ENCODE measurements around the gene NET1. TPM values are rescaled to one million over a fixed set of nuclear protein-coding genes. Genes with fewer than 3 reads are reported as not detected.

Gene NET1
- polyA plus RNA-seq, 3 donors = 1.2 to 1.7 (median 1.4) TPM

DNA sequence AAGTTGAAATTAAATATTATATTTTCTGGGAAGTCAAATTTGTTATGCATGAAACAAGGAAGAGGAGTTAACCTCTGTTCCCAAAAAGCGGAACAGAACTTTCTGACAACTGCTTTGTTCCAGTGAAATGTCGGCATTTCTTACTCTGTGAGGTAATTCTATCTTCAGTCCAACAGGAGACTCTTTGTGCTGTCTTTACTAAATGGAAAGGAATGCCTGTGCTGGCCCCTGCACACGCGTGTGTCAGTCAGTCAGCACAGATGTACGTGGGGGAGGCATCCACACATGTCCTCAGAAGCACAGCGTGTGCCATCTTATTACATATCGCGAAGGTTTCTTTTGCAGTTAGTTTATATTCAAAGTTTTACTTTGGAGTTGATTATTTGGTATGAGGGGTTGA is 37.5 kb downstream of the NET1 start:
- peak overlapping the region; percentile 28 to 66 (median 57) for H3K4me3 ChIP-seq (replicated peaks in 1 of 3; ENCODE audit: low read depth in 2 of 3, low read length in 3 of 3)
- Mint-ChIP-seq H3K27me3 (ENCODE audit: low read depth in 3 of 3) (peaks cover 0 to 3% (median 0%) of the 10 kb centered on the region in 3 donors), H3K9me3 (no peaks in the 10 kb centered on the region), H3K4me1 (peaks cover 19% of the 10 kb centered on the region), H3K27ac (peak overlapping the region; percentile 67 to 94 (median 80)), H3K4me3 (peak overlapping the region; percentile 78 to 95), H3K36me3 (peaks cover 27 to 28% of the 10 kb centered on the region in 2 donors)
- H2AFZ ChIP-seq (ENCODE audit: insufficient read depth, low read depth, low read length, poor library complexity, severe bottlenecking) = peak overlapping the region; percentile 65
- H3K27me3 ChIP-seq (ENCODE audit: control insufficient read depth in 2 of 2, insufficient read depth in 2 of 2, low read length in 2 of 2) = no peaks in the 10 kb centered on the region
- peak overlapping the region; percentile 60 for H3K4me2 ChIP-seq (replicated peaks; ENCODE audit: extremely low read depth, low read length, poor library complexity, severe bottlenecking)
- TF ChIP-seq, protein P1, sequence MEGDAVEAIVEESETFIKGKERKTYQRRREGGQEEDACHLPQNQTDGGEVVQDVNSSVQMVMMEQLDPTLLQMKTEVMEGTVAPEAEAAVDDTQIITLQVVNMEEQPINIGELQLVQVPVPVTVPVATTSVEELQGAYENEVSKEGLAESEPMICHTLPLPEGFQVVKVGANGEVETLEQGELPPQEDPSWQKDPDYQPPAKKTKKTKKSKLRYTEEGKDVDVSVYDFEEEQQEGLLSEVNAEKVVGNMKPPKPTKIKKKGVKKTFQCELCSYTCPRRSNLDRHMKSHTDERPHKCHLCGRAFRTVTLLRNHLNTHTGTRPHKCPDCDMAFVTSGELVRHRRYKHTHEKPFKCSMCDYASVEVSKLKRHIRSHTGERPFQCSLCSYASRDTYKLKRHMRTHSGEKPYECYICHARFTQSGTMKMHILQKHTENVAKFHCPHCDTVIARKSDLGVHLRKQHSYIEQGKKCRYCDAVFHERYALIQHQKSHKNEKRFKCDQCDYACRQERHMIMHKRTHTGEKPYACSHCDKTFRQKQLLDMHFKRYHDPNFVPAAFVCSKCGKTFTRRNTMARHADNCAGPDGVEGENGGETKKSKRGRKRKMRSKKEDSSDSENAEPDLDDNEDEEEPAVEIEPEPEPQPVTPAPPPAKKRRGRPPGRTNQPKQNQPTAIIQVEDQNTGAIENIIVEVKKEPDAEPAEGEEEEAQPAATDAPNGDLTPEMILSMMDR (IDR thresholded peaks at IDR 0.05) = no peak
- DNase-seq = peak; percentile 21 to 67 (median 57)
- peaks cover 23 to 26% of the 10 kb centered on the region in 2 donors for H3K36me3 ChIP-seq (replicated peaks in 1 of 2; ENCODE audit: control insufficient read depth in 1 of 2, insufficient read depth in 2 of 2, low read length in 2 of 2)
- H3K9ac ChIP-seq (ENCODE audit: insufficient read depth, low read length, poor library complexity, severe bottlenecking) = no peak overlapping the region
- intact Hi-C loops (cut with micrococcal nuclease) = no loop called here
- H3K27ac ChIP-seq (ENCODE audit: low read depth in 1 of 2, low read length in 2 of 2) = peak overlapping the region; percentile 40 to 56
- 67% methylated on average over 1 of the region's 8 CpGs for whole genome bisulfite sequencing (ENCODE audit: insufficient coverage)
- peaks cover 4% of the 10 kb centered on the region for H3K79me2 ChIP-seq (ENCODE audit: insufficient read depth, low read length)
- H3K4me1 ChIP-seq (ENCODE audit: control insufficient read depth in 1 of 2, insufficient read depth in 2 of 2, low read length in 2 of 2) = peaks cover 6 to 13% of the 10 kb centered on the region in 2 donors
- H4K20me1 ChIP-seq (ENCODE audit: insufficient read depth, low read length) = no peaks in the 10 kb centered on the region
- H3K9me3 ChIP-seq (replicated peaks in 1 of 2; ENCODE audit: control insufficient read depth in 1 of 2, insufficient read depth in 1 of 2, low read length in 2 of 2) = no peaks in the 10 kb centered on the region

- peaks cover 4% of the 10 kb centered on the region for H3K79me2 ChIP-seq (ENCODE audit: insufficient read depth, low read length)
Observed at GRCh38 chr10:5450605-5451384, 38.4 kb downstream of the NET1 start.

More at GRCh38 chr10:5450605-5451384, 38.4 kb downstream of the NET1 start:
- Histone ChIP-seq H4K20me1 (ENCODE audit: insufficient read depth, low read length) (no peaks in the 10 kb centered on the region), H2AFZ (ENCODE audit: insufficient read depth, low read depth, low read length, poor library complexity, severe bottlenecking) (no peak overlapping the region), H3K9me3 (replicated peaks in 1 of 2; ENCODE audit: control insufficient read depth in 1 of 2, insufficient read depth in 1 of 2, low read length in 2 of 2) (no peaks in the 10 kb centered on the region), H3K4me1 (ENCODE audit: control insufficient read depth in 1 of 2, insufficient read depth in 2 of 2, low read length in 2 of 2) (peaks cover 6 to 13% of the 10 kb centered on the region in 2 donors), H3K4me3 (replicated peaks in 1 of 3; ENCODE audit: low read depth in 2 of 3, low read length in 3 of 3) (no peak overlapping the region), H3K9ac (ENCODE audit: insufficient read depth, low read length, poor library complexity, severe bottlenecking) (no peak overlapping the region), H3K27me3 (ENCODE audit: control insufficient read depth in 2 of 2, insufficient read depth in 2 of 2, low read length in 2 of 2) (no peaks in the 10 kb centered on the region), H3K4me2 (replicated peaks; ENCODE audit: extremely low read depth, low read length, poor library complexity, severe bottlenecking) (no peak overlapping the region), H3K36me3 (replicated peaks in 1 of 2; ENCODE audit: control insufficient read depth in 1 of 2, insufficient read depth in 2 of 2, low read length in 2 of 2) (peaks cover 27 to 36% of the 10 kb centered on the region in 2 donors), H3K27ac (ENCODE audit: low read depth in 1 of 2, low read length in 2 of 2) (no peak overlapping the region)
- Mint-ChIP-seq H3K4me3 (no peak overlapping the region), H3K27me3 (ENCODE audit: low read depth in 3 of 3) (peaks cover 0 to 3% (median 0%) of the 10 kb centered on the region in 3 donors), H3K36me3 (peaks cover 35% of the 10 kb centered on the region in 2 donors), H3K4me1 (peaks cover 19% of the 10 kb centered on the region), H3K27ac (no peak overlapping the region), H3K9me3 (no peaks in the 10 kb centered on the region)
- no CpG with 5 or more reads among the region's 4 CpGs for whole genome bisulfite sequencing (ENCODE audit: insufficient coverage)
- intact Hi-C loops (cut with micrococcal nuclease) = no loop called here
- no peak for DNase-seq
- TF ChIP-seq, protein P1 (IDR thresholded peaks at IDR 0.05) = no peak

Data from CD14-positive monocyte (primary cell).